SU-DHL-6 (cell line): ENCODE results near the gene HAGHL.

ENCODE experiments used
- EZH2phosphoT487 ChIP-seq: fragments of 200-600 bp; sonication (generic), shearing (Covaris generic); conservative IDR thresholded peaks from 2 replicates; pipeline ENCODE4 v1.6.1; 2018; ENCODE audit warnings: mild to moderate bottlenecking, antibody characterized with exemption, low read length, moderate library complexity, mixed read lengths
- TF ChIP-seq, protein P1 (sequence below): fragments of 200-600 bp; sonication (generic); IDR thresholded peaks from one replicate; pipeline ENCODE4 v1.5.1; 2017; ENCODE audit warnings: antibody characterized with exemption, mild to moderate bottlenecking, low read length, moderate library complexity; ENCODE audit not compliant: insufficient read depth, poor library complexity, severe bottlenecking

DNA sequence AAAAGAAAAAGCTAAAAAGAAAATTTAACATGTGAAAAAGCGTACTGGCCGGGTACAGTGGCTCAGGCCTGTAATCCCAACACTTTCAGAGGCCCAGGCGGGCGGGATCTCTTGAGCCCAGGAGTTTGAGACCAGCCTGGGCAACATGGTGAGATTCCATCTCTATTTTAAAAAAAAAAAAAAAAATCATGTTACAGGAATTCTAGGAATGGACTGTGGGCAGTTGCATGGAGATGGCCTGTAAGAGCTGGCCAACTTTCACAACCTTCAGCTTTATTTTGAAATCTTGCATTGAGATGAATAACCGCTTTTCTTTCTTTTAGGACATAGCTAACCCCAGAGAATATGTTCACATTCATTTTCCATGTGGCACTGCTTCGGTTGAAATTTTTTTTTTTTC lies 22.1 kb downstream of the HAGHL start:
- TF ChIP-seq, protein P1, sequence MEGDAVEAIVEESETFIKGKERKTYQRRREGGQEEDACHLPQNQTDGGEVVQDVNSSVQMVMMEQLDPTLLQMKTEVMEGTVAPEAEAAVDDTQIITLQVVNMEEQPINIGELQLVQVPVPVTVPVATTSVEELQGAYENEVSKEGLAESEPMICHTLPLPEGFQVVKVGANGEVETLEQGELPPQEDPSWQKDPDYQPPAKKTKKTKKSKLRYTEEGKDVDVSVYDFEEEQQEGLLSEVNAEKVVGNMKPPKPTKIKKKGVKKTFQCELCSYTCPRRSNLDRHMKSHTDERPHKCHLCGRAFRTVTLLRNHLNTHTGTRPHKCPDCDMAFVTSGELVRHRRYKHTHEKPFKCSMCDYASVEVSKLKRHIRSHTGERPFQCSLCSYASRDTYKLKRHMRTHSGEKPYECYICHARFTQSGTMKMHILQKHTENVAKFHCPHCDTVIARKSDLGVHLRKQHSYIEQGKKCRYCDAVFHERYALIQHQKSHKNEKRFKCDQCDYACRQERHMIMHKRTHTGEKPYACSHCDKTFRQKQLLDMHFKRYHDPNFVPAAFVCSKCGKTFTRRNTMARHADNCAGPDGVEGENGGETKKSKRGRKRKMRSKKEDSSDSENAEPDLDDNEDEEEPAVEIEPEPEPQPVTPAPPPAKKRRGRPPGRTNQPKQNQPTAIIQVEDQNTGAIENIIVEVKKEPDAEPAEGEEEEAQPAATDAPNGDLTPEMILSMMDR, result no peak
- no peak for TF ChIP-seq EZH2phosphoT487
